Right lung (tissue), 5 donors: ENCODE data around the gene TCAIM. TPM values are rescaled to one million over a fixed set of nuclear protein-coding genes. Genes with fewer than 3 reads are reported as not detected.

Source experiments
- DNase-seq, 2 donors: peaks; one replicate each; pipeline ENCODE4 v3.0.0-alpha.2; 2013
- polyA plus RNA-seq, 5 donors: library from polyadenylated mRNA; unstranded; fragments of 120-200 nt; gene quantifications; one replicate each; pipeline versions ENCODE4 v1.2.1 to v1.2.3, GENCODE V29; 2013; ENCODE audit warnings: inconsistent platforms in 1 of 5, low replicate concordance in 1 of 5; ENCODE audit not compliant: insufficient read length in 5 of 5, insufficient read depth in 1 of 5

Gene TCAIM
- polyA plus RNA-seq, 5 donors: 20.2 to 29.4 (median 26.3) TPM

DNA sequence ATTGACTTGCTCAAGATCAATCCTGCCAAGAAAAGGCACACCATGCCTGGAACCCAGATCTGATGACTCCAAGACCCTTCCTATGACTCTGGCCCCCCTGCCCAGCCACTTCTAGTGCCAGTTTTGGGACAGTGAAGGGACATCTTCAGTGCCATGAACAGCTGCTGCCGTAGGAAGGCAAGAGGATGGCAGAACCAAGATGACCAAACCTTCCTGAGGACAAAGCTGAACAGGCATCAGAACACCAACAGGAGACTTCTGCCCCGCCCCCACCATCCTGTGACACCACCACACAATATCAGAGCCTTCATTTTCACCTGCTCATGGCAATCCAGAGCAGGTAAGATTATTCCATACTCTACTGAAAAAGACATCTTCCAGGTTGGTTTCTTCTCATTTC, 105.9 kb downstream of the TCAIM start:
- no peak for DNase-seq

DNA sequence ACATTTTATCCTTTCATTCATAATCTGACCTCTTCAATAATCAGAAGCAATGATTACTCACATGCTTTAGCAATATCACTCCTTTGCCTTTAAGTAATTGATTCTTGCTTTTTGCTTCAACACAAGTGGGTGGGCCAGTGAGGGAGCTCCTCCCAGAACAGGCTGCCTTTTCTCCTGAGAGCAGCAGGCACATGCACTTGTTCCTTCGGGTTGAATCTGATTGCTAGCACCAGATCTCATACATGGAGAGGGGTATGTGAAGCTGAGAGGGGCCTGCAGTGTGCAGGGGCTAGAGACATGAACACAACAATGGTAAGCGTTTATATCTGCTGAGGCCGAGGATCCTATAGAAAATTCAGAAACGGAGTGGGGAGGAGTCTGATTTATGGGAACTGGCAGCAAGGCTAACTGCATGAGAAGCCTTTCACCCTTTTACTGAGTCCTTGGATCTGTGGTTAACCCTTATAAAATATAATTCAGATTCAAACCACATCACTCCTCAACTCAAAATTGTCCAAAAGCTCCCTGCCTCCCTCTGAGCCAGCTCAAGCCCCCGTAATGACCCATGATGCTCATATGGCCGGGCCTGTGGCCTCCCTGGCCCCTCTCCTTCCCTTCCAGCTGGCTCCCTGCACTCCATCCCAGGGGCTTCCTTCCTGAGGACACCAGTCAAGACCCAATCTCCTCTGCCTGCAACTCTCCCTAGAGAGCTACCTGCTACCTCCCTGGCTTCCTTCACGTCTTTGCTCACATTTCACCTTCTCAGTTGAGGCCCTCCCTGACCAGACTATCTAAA, 106.5 kb downstream of the TCAIM start:
- no peak for DNase-seq

DNA sequence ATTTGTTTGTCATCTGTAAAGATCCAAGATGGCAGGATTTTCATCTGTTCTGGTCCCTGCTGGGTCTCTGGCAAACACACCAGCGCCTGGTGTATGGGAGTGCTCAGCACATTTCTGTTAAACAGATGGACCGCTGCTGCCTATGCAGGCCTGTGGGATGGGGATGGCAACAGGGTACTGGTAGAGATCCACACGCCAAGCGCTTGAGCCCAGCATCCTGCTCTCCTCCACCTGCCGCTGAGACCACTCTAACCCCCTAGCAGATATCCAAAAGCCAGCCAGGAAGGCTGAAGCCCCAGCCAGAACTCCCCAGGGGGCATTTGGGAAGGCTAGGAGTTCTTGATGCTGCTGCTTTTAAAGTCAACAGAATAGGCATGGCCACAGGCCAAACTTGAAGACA, 107.2 kb downstream of the TCAIM start:
- no peak for DNase-seq

DNA sequence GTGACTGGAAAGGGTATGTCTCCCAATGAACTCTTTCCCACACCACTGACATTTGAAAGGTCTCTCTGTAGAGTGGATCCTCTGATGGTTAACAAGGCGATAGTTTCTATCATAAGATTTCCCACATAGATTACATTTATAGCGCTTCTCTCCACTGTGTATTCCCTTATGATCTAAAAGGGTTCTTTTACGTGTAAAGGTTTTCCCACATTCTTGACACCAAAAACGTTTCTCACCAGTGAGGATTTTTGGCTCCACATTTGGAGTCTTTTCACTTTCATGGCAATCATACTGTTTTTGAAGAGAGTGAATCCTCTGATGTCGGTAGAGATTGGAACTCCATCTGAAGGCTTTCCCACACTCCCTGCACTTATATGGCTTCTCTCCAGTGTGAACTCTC, 108.4 kb downstream of the TCAIM start:
- DNase-seq: no peak

GRCh38 chr3:44451441-44451840, 112.9 kb downstream of the TCAIM start:
- DNase-seq: no peak

GRCh38 chr3:44454258-44454657, 115.7 kb downstream of the TCAIM start:
- DNase-seq: no peak

DNA sequence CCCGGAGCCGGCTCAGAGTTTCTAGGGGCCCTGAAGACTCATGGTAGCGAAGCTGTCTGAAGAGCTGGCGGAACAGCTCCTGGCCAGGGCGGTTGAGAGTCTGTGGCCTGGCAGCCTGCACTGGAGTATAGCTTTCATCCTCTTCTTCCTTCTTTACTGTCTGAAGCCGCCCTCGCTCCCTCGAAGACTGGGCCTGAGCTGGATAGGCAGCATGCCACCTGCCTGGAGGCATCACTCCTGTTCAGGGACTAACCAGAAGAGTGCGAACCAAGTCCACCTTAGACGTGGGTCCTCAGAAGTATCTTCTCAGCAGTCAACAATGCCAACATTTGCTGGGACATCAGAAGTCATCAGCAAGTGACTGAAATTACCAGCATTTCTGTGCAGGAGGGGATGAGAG, 116.8 kb downstream of the TCAIM start:
- DNase-seq: no peak

Other genes starting within 250 kb of the TCAIM start
- not detected for gene TOPAZ1, start 96.9 kb upstream of the TCAIM start, polyA plus RNA-seq
- gene ZNF445, start 138.9 kb downstream of the TCAIM start, polyA plus RNA-seq: 10 to 100 TPM; 19.5 to 33.5 (median 26.5) TPM
- 10 to 100 TPM; 14.9 to 19.4 (median 18.9) TPM for gene ZKSCAN7, start 216.4 kb downstream of the TCAIM start, polyA plus RNA-seq
- gene ZNF660, start 246.2 kb downstream of the TCAIM start, polyA plus RNA-seq: 10 to 100 TPM in 4 of 5 donors, 1 to 10 TPM in 1; 9.5 to 27.0 (median 24.3) TPM